Spleen (tissue), 7 donors: ENCODE results near the gene DBF4B.

Experiments
- CTCF ChIP-seq, 11 experiments: fragments of 200-600 bp in 7 of 11; fragments of 450-650 bp in 4 of 11; sonication (generic) in 4 of 11; IDR thresholded peaks in 8 of 11; conservative IDR thresholded peaks in 3 of 11; 1 replicate in 7 of 11; 2 replicates in 4 of 11; pipeline versions ENCODE4 v1.4.0 to v1.8.0; 2016 to 2021; ENCODE audit warnings: antibody characterized with exemption in 11 of 11, inconsistent platforms in 4 of 11, mild to moderate bottlenecking in 1 of 11
- POLR2AphosphoS5 ChIP-seq, 3 donors: sonication (generic); formaldehyde crosslinking; IDR thresholded peaks; one replicate each; pipeline ENCODE4 v1.5.1; 2017; ENCODE audit warnings: antibody characterized with exemption in 3 of 3
- donor health status: DM: no; HTN: no; CAD: no; lungs with moderate emphysema.
- donor health status: DM: no; HTN: no; CAD: no.
- donor health status: DM: no; HTN: no; CAD: no.

GRCh38 chr17:44757918-44758413 lies 49.5 kb downstream of the DBF4B start:
- TF ChIP-seq CTCF (IDR thresholded peaks at IDR 0.05 in 8 of 11, conservative IDR thresholded peaks at IDR 0.05 in 3 of 11) (no peak), POLR2AphosphoS5 (IDR thresholded peaks at IDR 0.05) (no peak)
